Transverse colon (tissue), 4 donors: ENCODE data around the gene HOXB6.

Source experiments
- CTCF ChIP-seq, 5 experiments: fragments of 200-600 bp in 3 of 5; fragments of 450-650 bp in 2 of 5; sonication (generic) in 3 of 5; IDR thresholded peaks; 1 replicate in 2 of 5; 2 replicates in 3 of 5; pipeline ENCODE4 v1.5.1; 2016 to 2017; ENCODE audit warnings: antibody characterized with exemption in 5 of 5, inconsistent platforms in 3 of 5, mild to moderate bottlenecking in 2 of 5, moderate library complexity in 1 of 5
- POLR2AphosphoS5 ChIP-seq, 3 donors: sonication (generic); formaldehyde crosslinking; IDR thresholded peaks; one replicate each; pipeline ENCODE4 v1.6.1; 2016; ENCODE audit warnings: antibody characterized with exemption in 3 of 3

DNA sequence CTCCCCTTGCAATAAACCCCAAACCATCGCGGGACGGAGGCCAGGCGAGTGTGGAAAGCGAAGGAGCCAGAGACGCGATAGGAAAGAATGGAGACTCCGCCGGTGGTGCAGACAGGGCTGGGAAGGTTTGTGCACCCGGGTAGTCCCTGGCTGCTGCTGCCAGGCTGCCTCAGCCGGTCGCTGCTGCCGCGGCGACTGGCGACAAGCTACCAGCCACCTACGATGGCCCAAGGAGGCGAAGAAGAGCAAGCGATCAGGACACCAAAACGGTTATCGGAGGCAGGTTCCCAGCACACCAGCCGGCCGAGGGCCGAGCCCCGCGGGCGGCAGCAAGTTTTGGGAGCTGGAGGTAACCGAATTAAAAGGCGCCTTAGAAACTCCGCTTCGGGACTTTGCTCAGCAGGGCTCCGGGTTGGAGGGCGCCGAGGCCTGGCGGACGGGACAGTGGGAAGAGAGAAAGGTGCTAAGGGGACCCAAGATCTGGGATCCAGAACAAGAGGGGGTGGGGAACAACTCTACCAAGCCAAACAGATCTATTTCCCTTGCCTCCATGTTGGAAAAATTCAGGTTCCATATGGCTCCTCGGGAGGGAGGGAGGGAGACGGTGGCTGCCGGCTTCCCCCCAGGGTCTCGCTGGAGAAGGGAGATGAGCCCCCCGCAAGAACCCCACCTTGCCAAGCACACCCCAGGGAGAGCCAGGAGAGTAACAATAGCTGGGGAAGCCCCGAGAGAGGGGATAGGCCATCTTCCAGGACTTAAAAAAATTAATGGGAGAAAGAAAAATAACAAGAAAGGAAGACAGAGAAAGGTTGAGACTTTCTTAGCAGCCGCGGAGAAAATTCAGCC is 50.2 kb downstream of the HOXB6 start:
- TF ChIP-seq CTCF (IDR thresholded peaks at IDR 0.05) (no peak), POLR2AphosphoS5 (IDR thresholded peaks at IDR 0.05) (no peak)
